Endometrial microvascular endothelial cells (primary cell): ENCODE data around the gene KRT28. TPM values are rescaled to one million over a fixed set of nuclear protein-coding genes. Genes with fewer than 3 reads are reported as not detected.
"Not testable (repeated sequence)": the region's sequence is repeated elsewhere in the genome, so short reads cannot be mapped to it uniquely, and the experiment has no call there.

Experiments used
- in situ Hi-C: cut with HindIII; loops from 2 replicates; pipeline ENCODE4 v1.10.0; 2017; ENCODE audit warnings: low sequenced_read_pairs, low pct_unique_long_range_greater_than_20kb; ENCODE audit errors: inconsistent ontology term
- total RNA-seq: library from RNA; depleted of rRNA; stranded (reverse); fragments of >200 nt; gene quantifications from one replicate; pipeline ENCODE4 v1.2.3, GENCODE V29; 2015; ENCODE audit errors: inconsistent ontology term

Gene KRT28
- total RNA-seq, 1 donor from 2014 or later = not detected

- in situ Hi-C loops = no loop called here
Observed at GRCh38 chr17:40793832-40794231, 5.9 kb downstream of the KRT28 start.

DNA sequence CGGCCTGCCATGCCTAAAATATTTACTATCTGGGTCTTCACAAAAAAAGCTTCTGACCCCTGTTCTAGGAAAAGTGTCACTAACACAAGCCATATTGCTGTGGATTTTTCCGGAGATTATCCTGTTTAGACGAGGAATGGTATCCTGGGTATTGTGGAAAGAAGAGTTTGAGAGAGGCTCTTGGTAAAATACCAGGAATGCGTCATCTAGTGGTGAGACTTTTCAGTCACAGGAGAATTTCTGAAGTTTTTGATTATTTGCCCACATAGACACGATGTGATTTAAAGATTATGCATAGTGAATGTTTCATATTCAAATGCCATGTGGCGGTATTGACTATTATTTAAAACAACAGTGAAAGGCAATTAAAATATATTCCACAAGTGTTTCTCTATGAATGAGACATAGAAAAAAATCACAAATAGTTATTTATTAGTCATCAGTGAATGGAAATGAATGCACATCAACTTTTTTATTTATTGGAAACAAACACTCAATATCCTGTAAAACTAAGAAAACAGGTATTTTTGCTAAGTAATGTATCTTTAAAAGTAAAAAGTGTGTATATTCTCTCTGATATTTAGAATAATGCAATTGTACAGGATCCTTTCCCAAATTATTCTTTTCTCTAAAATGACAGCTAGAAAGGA, 7.8 kb downstream of the KRT28 start:
- in situ Hi-C loops = no loop called here

DNA sequence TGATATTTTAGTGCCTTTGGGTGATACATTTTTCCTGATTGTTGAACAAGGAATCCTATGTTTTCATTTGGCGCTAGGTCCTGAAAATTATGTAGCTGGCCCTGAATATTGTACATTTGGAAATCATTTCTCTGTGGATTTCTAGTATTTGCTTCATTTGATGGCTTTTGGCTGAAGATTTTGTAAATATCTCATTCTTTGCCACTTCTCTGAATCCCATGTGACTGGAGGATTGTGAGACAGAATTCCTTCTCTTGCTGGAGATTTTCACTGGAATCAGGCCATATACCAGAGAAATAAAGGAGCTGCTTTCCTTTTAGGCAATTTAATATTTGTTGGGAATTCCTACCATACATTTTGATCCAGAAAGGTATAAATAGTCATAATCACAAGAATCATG, 8.6 kb downstream of the KRT28 start:
- in situ Hi-C loops = no loop called here

DNA sequence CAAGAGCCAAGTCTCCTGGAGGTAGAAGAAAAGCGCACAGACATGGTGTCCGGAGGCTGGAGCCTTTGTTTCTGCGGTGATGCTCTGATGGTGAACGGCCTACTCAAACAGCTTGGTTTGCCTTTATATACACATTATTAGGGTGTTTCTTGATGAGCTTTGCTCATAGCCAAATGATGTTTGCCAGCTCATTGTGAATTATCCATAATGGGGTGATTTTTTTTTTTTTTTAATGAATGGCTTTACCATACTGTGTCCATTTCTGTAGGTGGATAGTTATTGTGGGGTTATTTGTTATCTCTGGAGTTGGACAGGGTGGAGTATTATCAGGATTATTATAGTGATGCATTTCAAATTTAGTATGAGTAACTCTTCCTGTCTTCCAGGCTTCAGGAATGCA, 17.3 kb downstream of the KRT28 start, which contains the start of gene KRT27:
Gene KRT27 (minus strand): TSS at position 101 of the 400 bp plus-strand sequence. CDS start 57 bp downstream, at position 44.
- in situ Hi-C loops = no loop called here

GRCh38 chr17:40779181-40779909, 20.4 kb downstream of the KRT28 start:
- in situ Hi-C loops = no loop called here

- in situ Hi-C loops = no loop called here
Observed at GRCh38 chr17:40778461-40778860, 21.3 kb downstream of the KRT28 start.

DNA sequence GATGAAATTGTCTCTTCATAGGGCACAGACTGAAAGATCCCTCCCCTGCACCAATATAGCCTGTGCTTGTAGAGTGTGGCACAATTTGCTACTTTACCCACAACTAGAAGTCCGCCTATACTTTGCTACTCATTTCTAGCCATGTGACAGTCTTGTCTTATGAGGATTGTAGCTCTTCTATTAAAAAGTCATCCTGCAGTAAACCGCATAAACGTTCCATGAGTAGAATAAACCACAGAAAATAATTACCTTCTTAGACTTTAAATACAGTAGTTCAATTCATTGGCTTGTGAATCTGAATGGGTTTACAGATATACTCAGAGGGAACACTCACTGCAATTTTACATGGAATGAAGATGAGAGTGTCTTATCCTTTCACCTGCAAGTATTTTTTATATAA, 21.8 kb downstream of the KRT28 start:
- in situ Hi-C loops = no loop called here

DNA sequence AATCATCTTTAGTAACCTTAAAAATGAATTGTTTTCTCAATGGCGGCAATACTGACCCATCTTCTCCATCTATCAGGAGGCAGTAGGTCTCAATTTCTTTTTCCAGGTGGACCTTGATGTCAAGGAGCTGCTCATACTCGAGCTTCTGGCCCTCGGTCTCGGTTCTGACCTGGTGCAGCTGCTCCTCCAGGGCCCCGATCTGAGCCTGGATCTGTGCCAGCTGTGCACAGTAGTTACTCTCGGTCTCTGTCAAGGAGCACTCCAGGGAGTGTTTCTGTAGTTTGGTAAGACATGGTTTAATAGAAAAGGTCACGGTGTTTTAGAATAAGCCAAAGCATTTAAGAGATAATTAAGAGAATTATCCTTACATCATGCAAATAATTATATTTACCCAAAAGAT, 22.3 kb downstream of the KRT28 start:
- in situ Hi-C loops = no loop called here

DNA sequence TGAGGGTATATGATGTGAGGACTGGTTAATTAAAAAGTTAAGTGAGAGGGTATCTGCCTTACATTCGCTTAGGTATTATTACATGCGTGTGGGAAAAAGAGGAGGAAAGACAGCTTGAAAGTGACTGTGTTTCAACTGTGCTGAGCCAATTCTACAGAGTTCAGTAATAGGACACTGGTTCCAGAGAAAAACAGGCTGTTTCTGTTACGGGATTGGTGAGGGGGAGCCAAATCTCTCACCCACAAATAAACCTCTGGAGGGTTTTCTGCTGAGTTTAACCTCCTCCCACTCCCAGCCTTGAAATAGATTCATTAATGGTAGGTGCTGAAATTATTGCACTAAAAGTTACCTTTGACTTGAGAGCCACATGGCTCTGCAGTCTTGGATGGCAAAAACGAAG, 23.8 kb downstream of the KRT28 start:
- in situ Hi-C loops = no loop called here

DNA sequence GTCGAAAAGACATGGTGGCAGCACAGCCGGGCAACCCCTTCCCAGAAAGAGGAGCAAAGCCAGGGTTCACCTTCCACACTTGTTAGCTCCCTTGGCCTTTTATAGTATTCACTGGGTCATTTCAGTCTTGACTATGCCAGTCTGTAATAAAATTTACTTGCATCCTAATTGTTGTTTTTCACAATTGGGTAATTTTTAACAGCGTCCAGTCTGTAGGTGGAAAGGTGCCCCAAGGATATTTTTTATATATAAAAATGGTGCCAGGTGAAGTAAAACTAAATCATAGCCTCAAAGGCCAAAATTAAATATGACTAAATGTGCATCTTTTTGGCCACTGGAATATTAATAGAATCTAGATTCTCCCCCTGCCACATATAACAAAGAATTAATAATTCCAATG, 27.7 kb downstream of the KRT28 start, which contains the start of gene KRT26:
Gene KRT26 (minus strand): TSS at position 101 of the 400 bp plus-strand sequence. CDS start 88 bp downstream, at position 13.
- in situ Hi-C loops = loop anchor here (25.0 kb wide), 1 partner anchor 110 kb away; the partner anchor contains the start of gene KRT222

GRCh38 chr17:40765657-40766056, 34.1 kb downstream of the KRT28 start:
- in situ Hi-C loops = loop anchor here (25.0 kb wide), 1 partner anchor 103 kb away; the partner anchor contains the start of gene KRT222

DNA sequence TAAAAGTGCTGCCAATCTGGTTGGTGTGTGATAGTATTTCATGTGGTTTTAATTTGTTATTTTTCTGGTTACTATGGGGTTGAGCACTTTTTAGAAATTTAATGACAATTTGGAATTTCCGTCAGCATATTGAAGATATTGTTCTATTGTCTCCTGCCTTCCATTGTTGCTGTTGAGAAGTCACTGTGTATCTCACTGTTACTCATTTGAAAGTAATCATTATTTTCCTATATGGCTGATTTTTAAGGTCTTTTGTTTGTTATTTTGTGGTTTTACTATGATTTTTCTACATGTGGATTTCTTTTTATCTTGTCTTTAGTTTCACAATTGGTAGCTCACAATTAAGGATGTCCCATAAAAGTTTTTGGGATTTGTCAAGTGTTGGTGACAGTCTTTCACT, 36.0 kb downstream of the KRT28 start:
- in situ Hi-C loops = loop anchor here (25.0 kb wide), 1 partner anchor 101 kb away; the partner anchor contains the start of gene KRT222

DNA sequence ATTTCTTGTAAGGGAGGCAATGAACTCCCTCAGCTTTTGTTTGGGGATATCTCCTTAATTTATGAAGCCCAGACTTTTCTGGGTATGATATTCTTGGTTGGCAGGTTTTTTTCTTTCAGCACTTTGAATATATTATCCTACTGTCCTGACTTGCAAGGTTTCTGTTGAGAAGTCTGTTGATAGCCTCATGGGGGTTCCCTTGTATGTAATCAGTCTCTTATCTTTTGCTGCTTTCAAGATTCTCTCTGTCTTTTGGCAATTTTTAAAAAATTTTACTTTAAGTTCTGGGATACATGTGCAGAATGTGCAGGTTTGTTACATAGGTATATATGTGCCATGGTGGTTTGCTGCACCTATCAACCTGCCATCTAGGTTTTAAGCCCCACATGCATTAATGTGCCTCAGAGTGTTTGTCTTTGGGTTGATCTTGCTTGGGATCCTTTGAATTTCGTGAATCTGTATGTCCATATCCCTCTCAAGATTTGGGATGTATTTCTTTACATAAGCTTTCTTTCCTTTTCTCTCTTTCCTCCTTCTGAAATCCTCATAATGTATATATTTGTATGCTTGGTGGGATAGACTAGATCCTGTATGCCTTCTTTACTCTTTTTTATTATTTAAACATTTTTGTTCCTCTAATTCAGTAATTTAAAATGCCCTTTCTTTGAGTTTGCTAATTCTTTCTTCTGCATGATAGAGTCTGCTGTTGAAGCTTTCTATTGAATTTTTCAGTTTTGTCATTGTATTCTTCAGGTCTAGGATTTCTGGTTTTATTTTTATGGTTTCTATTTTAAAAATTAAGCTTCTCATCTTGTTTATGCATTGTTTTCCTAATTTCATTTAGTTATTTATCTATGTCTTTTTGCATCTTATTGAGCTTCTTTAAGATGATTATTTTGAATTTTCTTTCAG, 39.4 kb downstream of the KRT28 start:
- in situ Hi-C loops = loop anchor here (25.0 kb wide), 1 partner anchor 98 kb away; the partner anchor contains the start of gene KRT222

DNA sequence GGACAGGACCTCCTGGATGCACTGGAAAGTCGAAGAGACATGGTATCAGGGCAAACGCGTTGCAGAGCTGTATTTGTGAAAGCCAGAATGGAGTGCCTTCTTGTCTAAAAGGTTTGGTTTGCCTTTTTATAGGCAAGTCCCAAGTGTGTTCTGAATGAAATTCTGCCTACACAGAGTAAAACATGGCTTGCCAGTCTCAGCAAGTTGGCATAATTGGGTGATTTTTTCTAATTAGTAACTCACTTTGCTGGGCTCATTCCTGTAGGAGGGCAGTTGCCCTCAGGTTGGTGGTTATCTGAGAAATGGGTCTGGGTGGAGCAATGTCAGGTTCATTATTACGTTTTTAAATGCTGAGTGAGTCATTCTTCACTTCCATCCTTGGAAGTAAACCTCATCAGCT, 44.5 kb downstream of the KRT28 start, which contains the start of gene KRT25:
Gene KRT25 (minus strand): TSS at position 101 of the 400 bp plus-strand sequence. CDS start 60 bp downstream, at position 41.
- in situ Hi-C loops = loop anchor here (25.0 kb wide), 1 partner anchor 93 kb away; the partner anchor contains the start of gene KRT222

GRCh38 chr17:40753804-40754203, 46.0 kb downstream of the KRT28 start:
- in situ Hi-C loops = loop anchor here (25.0 kb wide), 1 partner anchor 92 kb away; the partner anchor contains the start of gene KRT222

DNA sequence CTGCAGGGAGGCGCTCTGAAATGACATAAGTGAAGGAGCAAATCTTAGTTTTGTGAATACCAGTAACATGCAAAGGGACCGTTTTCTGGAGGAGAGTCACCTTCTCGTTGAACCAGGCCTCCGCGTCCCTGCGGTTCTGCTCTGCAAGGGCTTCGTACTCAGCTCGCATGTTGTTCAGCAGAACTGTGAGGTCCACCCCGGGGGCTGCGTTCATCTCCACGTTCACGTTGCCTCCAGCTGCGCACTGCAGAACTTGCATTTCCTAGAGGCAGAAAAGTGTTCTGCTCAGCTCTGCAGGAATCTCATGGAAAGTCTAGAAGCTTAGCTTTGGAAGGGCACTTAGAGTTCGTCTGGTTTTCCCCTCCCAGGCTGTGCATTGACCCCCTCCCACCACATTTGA, 48.7 kb downstream of the KRT28 start:
- in situ Hi-C loops = loop anchor here (25.0 kb wide), 1 partner anchor 89 kb away; the partner anchor contains the start of gene KRT222

- in situ Hi-C loops = loop anchor here (25.0 kb wide), 1 partner anchor 88 kb away; the partner anchor contains the start of gene KRT222
Observed at GRCh38 chr17:40750391-40750790, 49.4 kb downstream of the KRT28 start.

DNA sequence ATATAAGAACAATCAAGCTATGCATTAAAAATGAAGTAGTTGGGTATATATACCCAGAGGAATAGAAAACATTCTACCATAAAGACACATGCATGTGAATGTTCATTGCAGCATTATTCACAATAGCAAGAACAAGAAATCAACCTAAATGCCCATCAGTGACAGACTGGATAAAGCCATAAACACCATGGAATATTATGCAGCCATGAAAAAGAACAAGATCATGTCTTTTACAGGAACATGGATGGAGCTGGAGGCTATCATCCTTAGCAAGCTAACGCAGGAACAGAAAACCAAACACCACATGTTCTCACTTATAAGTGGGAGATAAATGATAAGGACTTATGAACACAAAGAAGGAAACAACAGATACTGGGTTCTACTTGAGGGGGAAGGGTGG, 51.1 kb downstream of the KRT28 start:
- in situ Hi-C loops = not testable (repeated sequence)
